ENCODE data around the gene RALY.

Gene RALY

GRCh38 chr20:33981347-33981746 lies 12.4 kb upstream of the RALY start:
- no peaks in the 10 kb centered on the region for H3K27me3 Mint-ChIP-seq
- H3K4me1 Mint-ChIP-seq: no peaks in the 10 kb centered on the region
- no peak overlapping the region for H3K27ac Mint-ChIP-seq

DNA sequence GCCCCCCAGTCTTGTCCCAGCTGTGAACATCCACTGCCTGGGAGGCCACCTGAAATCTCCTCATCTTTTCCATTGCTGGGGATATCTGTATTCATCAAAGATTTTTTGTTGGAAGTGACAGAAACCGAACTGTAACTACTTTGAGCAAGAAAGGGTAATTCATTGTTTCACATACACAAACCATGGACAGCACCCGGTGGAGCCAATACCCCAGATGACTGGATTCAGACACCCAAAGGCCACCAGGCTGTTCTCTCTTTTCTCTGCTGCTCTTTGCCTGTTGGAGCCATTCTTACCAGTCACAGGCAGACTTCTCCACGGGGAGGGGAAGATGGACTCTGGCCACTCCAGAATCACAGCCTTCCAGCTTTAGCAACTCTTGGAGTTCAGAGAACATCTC lies 11.7 kb upstream of the RALY start:
- Mint-ChIP-seq H3K27me3 (no peaks in the 10 kb centered on the region), H3K4me3 (no peak overlapping the region), H3K9me3 (no peaks in the 10 kb centered on the region), H3K27ac (no peak overlapping the region), H3K36me3 (no peaks in the 10 kb centered on the region), H3K4me1 (no peaks in the 10 kb centered on the region)

More at GRCh38 chr20:33981347-33981746, 12.4 kb upstream of the RALY start:
- Mint-ChIP-seq H3K36me3 (no peaks in the 10 kb centered on the region), H3K4me3 (no peak overlapping the region), H3K9me3 (no peaks in the 10 kb centered on the region)

DNA sequence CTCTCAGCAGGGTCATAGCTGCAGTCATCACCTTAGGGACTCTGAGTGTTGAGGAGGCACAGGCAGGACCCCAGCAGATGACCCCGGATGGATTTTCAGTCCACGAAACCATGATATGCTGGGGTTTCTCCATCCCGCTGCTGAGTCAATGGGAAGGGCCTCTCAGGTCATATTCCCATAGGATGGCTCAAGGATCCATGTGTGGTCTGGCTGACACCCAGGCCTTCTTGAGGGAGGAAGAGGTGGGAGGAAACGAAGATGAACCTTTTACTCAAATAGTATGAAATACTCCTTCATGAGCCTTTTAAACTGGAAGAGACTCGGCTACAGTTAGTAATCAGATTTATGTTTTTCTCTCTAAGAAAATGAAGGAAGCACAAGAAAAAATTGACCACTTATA lies 10.3 kb upstream of the RALY start:
- Mint-ChIP-seq H3K27me3 (no peaks in the 10 kb centered on the region), H3K4me3 (no peak overlapping the region), H3K36me3 (no peaks in the 10 kb centered on the region)

DNA sequence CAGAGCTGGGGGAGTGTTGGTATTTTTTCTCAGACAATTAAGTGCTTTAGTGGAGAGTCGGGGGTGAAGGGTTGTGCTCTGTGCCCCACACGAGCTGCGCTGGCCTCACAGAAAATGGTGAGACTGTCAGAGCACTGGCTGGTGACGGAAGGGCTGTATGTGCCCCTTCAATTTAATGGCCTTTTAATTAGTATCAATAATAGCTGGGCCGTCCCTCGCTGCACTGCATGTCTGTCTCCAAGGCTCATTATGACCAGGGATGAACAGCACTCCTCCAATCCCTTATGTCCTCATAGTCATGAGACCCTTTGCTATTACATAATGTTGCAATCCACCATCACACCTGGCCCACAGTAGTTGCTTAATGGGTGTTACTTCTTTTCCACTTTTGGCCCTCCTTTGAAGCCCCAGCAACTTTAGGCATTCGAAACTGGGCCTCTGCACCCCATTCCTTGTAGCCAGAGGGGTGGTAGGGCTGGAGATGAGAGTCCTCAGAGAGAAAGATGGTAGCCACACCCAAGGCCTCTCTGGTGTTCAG lies 9.5 kb upstream of the RALY start:
- H3K9me3 Mint-ChIP-seq: no peaks in the 10 kb centered on the region

More for the DNA sequence above, 10.3 kb upstream of the RALY start:
- Mint-ChIP-seq H3K4me1 (no peaks in the 10 kb centered on the region), H3K9me3 (no peaks in the 10 kb centered on the region), H3K27ac (no peak overlapping the region)

DNA sequence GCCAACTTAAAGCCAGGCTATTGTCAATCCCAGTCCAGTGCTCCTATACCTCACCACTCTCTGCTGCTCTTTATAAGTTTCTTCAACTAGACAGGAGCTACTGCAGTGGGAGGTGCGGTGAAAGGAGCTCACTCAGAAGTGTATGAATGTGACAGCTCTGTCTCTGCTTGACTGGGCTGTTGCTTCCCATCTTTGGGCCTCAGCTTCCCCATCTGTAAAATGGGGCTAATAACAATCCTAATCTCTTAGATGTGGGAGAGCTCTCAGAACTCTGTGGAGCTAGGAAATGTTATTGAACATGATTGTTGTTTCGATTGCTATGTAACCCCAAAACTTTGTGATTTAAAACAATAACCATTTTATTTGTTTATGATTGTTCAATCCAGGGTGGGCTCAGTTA lies 8.4 kb upstream of the RALY start:
- Mint-ChIP-seq H3K27me3 (no peaks in the 10 kb centered on the region), H3K4me1 (peaks cover 10% of the 10 kb centered on the region), H3K9me3 (no peaks in the 10 kb centered on the region), H3K27ac (no peak overlapping the region), H3K4me3 (no peak overlapping the region), H3K36me3 (no peaks in the 10 kb centered on the region)

More for the DNA sequence above, 9.5 kb upstream of the RALY start:
- H3K27ac Mint-ChIP-seq: no peak overlapping the region
- peaks cover 2% of the 10 kb centered on the region for H3K4me1 Mint-ChIP-seq
- no peaks in the 10 kb centered on the region for H3K36me3 Mint-ChIP-seq
- no peak overlapping the region for H3K4me3 Mint-ChIP-seq
- H3K27me3 Mint-ChIP-seq: no peaks in the 10 kb centered on the region

DNA sequence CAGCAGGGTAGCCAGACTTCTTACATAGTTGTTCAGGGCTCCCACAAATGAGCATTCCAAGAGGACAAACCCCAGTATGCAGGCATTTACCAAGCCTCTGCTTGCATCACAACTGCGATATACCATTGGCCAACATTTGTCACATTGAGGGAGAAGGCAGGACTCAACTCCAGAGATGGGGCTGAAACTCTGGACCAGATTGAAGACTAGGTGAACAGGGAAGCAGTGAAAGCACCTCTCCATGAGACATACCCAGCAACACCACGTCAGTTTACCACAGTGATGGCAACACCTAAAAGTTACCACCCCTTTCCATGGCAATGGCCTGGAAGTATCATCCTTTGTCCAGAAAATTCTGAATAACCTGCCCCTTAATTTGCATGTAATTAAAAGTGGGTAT lies 7.9 kb upstream of the RALY start:
- Mint-ChIP-seq H3K27ac (no peak overlapping the region), H3K9me3 (no peaks in the 10 kb centered on the region), H3K4me1 (peaks cover 15% of the 10 kb centered on the region), H3K27me3 (no peaks in the 10 kb centered on the region), H3K4me3 (no peak overlapping the region), H3K36me3 (no peaks in the 10 kb centered on the region)

DNA sequence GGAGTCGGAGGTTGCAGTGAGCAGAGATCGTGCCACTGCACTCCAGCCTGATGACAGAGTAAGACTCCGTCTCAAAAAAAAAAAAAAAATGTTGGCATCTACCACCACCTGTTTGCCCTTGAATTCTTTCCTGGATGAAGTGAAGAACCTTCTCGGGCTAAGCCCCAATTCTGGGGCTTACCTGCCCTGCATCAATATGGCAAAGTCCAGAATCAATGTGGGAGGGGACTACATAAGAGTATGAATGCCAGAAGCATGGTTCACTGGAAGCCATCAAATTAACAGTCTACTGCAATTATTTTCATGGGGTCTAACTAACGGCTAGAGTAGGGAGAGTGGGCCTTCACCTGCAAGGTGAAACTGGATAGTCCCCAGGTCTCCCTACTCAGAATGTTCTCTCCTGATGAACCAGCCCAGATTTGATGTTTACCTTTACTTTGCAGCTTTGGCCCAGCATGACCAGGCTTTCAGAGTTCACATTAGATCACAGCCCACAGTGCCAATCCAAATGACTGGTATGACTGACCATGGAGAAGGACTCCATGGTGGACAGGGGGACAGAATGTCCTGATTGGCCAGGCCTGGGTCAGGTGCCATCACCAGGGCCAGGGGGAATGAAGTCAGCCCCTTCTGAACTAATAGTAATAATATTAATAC lies 7.0 kb upstream of the RALY start:
- H3K4me1 Mint-ChIP-seq: peaks cover 20% of the 10 kb centered on the region
- peaks cover 3% of the 10 kb centered on the region for H3K36me3 Mint-ChIP-seq
- no peaks in the 10 kb centered on the region for H3K27me3 Mint-ChIP-seq
- no peak overlapping the region for H3K27ac Mint-ChIP-seq
- H3K4me3 Mint-ChIP-seq: no peak overlapping the region
- H3K9me3 Mint-ChIP-seq: no peaks in the 10 kb centered on the region

DNA sequence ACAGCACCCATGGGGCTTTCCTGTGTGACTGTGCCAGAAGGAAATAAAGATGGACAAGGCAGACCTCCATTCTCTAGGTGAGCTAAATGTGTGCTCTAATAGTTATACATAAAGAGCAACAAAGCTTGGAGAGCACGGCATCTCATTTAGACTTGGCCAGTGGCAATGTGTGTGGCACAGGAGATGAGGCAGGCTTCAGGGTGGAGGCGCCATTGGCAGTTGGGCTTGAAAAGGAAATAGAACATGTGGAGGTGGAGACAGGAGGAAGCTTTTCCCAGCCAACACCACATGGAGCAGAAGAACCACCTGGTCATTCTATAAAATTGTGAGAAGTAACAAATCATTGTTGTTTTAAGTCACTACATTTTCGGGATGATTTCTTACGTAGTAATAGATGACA lies 3.6 kb upstream of the RALY start:
- peaks cover 3% of the 10 kb centered on the region for H3K36me3 Mint-ChIP-seq
- H3K4me3 Mint-ChIP-seq: no peak overlapping the region
- peaks cover 34% of the 10 kb centered on the region for H3K4me1 Mint-ChIP-seq
- H3K9me3 Mint-ChIP-seq: no peaks in the 10 kb centered on the region
- no peak overlapping the region for H3K27ac Mint-ChIP-seq
- no peaks in the 10 kb centered on the region for H3K27me3 Mint-ChIP-seq

DNA sequence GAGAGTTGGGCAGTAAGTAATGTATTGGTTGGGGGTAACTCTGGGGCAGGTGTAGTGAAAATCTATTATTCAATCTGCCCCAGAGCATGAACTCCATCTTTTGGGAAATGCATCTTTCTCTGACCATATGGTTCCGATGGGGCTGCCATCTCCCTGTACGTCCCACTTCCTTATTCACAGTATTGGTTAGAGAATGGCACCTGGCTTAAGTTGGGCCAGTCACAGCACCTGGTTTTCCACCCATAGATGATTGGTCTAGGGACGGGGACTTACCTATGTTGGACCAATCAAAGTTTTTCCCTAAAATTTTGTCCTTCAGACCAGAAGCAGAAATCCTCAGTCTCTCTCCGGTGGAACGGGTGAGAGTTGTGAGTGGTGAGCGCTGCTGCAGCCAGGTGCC lies 2.2 kb upstream of the RALY start:
- H3K4me1 Mint-ChIP-seq: peaks cover 47% of the 10 kb centered on the region
- no peaks in the 10 kb centered on the region for H3K9me3 Mint-ChIP-seq
- peaks cover 3% of the 10 kb centered on the region for H3K36me3 Mint-ChIP-seq
- no peaks in the 10 kb centered on the region for H3K27me3 Mint-ChIP-seq
- peak overlapping the region; percentile 92 for H3K4me3 Mint-ChIP-seq
- H3K27ac Mint-ChIP-seq: peak overlapping the region; percentile 46

- no peaks in the 10 kb centered on the region for H3K9me3 Mint-ChIP-seq
- peak overlapping the region; percentile 97 for H3K27ac Mint-ChIP-seq
- H3K4me1 Mint-ChIP-seq: peaks cover 55% of the 10 kb centered on the region
- H3K27me3 Mint-ChIP-seq: no peaks in the 10 kb centered on the region
- peak overlapping the region; percentile 92 for H3K4me3 Mint-ChIP-seq
- H3K36me3 Mint-ChIP-seq: peaks cover 3% of the 10 kb centered on the region
Measured at GRCh38 chr20:33992145-33992922, 1.4 kb upstream of the RALY start.

- Mint-ChIP-seq H3K36me3 (peaks cover 3% of the 10 kb centered on the region), H3K4me1 (peaks cover 62% of the 10 kb centered on the region), H3K27me3 (no peaks in the 10 kb centered on the region), H3K27ac (peak overlapping the region; percentile 97), H3K4me3 (peak overlapping the region; percentile 92), H3K9me3 (no peaks in the 10 kb centered on the region)
Measured at GRCh38 chr20:33992923-33993575, 662 bp upstream of the RALY start.

DNA sequence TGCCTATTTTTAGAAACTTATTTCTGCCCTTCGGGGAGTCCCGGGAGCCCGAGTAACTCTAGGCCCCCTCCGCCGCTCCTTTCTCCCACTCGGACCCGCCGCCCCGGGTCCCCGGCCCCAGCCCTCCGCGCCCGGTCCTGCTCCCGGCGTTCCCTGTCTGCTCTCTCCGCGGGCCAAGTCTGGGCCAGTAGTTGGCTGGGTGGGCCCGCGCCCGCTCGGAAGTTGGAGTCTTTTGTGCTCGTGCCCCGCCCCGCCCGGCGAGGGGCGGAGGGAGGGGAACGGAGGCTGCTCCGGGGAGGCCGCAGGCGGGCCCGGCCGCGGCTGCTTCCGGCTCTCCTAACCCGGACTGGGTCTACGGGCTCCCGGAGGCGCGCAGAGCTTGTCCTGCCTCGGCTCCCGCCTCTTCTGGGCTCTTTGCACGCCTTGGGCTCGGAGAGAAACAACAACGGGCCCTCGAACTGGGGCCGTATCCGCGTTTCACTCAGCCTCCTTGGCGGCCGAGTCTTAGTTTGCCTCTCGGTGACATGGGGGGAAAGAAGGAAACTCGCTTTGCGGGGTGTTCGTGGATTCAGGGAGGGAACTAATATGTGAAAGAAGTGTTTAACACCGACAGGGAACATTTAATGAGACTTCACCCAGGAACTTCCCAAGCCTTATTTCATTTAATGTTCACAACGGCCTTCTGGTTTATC lies 657 bp downstream of the RALY start:
- peaks cover 73% of the 10 kb centered on the region for H3K4me1 Mint-ChIP-seq

DNA sequence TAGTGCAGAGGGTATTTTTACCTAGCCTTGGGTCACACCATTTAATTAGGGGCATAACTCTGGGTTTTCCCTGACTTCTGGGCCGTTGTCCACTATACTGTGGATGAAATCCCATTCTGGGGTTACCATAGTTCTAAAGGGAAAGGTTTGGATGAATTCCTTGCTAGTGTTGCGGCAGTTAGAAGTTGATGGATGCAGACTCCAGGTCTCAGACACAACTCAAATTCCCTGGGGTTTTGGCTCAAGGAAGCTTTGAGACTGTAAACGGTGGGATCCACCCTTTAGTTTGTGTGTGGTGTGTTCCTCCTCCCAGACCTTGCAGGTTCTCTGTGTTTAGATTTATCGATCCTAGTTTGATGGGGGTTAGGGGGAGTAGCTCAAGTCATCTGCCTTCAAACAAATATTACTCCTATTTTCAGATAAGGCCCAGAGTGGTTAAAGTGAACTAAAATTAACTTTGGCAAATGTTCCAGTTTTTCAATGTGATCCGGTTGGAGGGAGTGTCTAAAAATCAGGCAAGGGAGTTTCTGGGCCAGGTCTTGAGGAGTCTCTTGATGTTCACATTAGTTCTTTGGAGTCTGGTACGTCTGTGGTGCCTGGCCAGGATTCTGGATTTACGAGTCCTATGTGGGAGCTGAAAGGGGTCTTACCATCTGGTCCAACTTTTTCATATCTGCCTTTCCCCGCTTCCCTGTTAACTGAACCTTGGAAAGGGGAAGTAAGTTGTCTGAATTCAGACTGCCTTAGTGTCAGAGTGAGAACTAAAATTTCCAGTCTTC lies 1.5 kb downstream of the RALY start:
- Mint-ChIP-seq H3K4me1 (peaks cover 75% of the 10 kb centered on the region), H3K4me3 (peak overlapping the region; percentile 92), H3K9me3 (no peaks in the 10 kb centered on the region), H3K27me3 (no peaks in the 10 kb centered on the region), H3K36me3 (peaks cover 3% of the 10 kb centered on the region), H3K27ac (peak overlapping the region; percentile 19)

More for the DNA sequence above, 657 bp downstream of the RALY start:
- H3K27me3 Mint-ChIP-seq: no peaks in the 10 kb centered on the region
- no peaks in the 10 kb centered on the region for H3K9me3 Mint-ChIP-seq
- peak overlapping the region; percentile 92 for H3K4me3 Mint-ChIP-seq
- peaks cover 3% of the 10 kb centered on the region for H3K36me3 Mint-ChIP-seq
- H3K27ac Mint-ChIP-seq: peak overlapping the region; percentile 96

GRCh38 chr20:33999025-33999649 lies 5.4 kb downstream of the RALY start:
- Mint-ChIP-seq H3K4me1 (peaks cover 89% of the 10 kb centered on the region), H3K4me3 (peak overlapping the region; percentile 34), H3K36me3 (peaks cover 11% of the 10 kb centered on the region), H3K9me3 (no peaks in the 10 kb centered on the region), H3K27ac (no peak overlapping the region), H3K27me3 (no peaks in the 10 kb centered on the region)
